Vagina (tissue), 2 donors: ENCODE results near the gene TICAM1.

Experiments
- CTCF ChIP-seq, 3 experiments: fragments of 450-650 bp in 2 of 3; fragments of 200-600 bp in 1 of 3; sonication (generic) in 1 of 3; IDR thresholded peaks; one replicate each; pipeline ENCODE4 v1.5.1; 2017 to 2019; ENCODE audit warnings: antibody characterized with exemption in 3 of 3, mild to moderate bottlenecking in 2 of 3, moderate library complexity in 2 of 3
- POLR2AphosphoS5 ChIP-seq, 2 donors: sonication (generic); formaldehyde crosslinking; IDR thresholded peaks; one replicate each; pipeline ENCODE4 v1.9.0; 2017; ENCODE audit warnings: antibody characterized with exemption in 2 of 2, mild to moderate bottlenecking in 2 of 2, low read depth in 1 of 2; ENCODE audit not compliant: insufficient read depth in 1 of 2

DNA sequence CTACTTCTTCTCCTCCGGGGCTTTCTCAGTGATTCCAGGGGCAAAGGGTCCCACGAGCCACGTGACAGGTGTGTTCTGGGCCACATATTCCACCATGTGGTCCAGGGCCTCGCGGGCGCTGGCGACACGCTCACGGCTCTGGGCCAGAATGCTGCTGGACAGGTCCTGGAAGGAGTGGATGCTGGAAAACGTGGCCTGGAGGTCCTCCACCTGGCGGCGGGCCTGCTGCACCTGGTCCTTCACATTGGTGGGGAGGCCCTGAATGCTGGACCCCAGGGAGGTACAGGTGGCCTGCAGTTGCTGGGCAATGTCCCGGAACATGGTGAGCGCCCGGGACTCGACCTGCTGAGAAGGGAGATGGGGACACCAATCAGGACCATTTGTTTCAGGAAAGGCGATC lies 7.7 kb upstream of the TICAM1 start:
- TF ChIP-seq POLR2AphosphoS5 (IDR thresholded peaks at IDR 0.05; ENCODE audit: insufficient read depth in 1 of 2, low read depth in 1 of 2) (no peak), CTCF (IDR thresholded peaks at IDR 0.05) (no peak)
